K562 (cell line): ENCODE measurements around the gene MDN1. TPM values are rescaled to one million over a fixed set of nuclear protein-coding genes. Genes with fewer than 3 reads are reported as not detected.
A peak's percentile ranks its signal among the peaks of the same experiment; 100 is the strongest.

Experiments
- CBX3 ChIP-seq, 2 experiments: IDR thresholded peaks; 1 replicate in 1 of 2; 2 replicates in 1 of 2; pipeline ENCODE4 v1.6.1; 2012; ENCODE audit warnings: inconsistent platforms in 2 of 2, low read length in 2 of 2, borderline replicate concordance in 1 of 2, control low read depth in 1 of 2
- HDAC1 ChIP-seq, 2 experiments: fragments of 450-650 bp; IDR thresholded peaks; 2 replicates each; pipeline ENCODE4 v1.6.1; 2016 to 2017; ENCODE audit warnings: inconsistent platforms in 1 of 2, mild to moderate bottlenecking in 1 of 2, moderate library complexity in 1 of 2
- KDM5B ChIP-seq: fragments of 200-600 bp; sonication (generic); IDR thresholded peaks from 2 replicates; pipeline ENCODE4 v1.6.1; 2012; ENCODE audit warnings: low read depth, mild to moderate bottlenecking, moderate library complexity, low read length, control low read depth, inconsistent platforms; ENCODE audit not compliant: insufficient replicate concordance
- NCOA1 ChIP-seq: fragments of 450-650 bp; IDR thresholded peaks from 2 replicates; pipeline ENCODE4 v1.6.1; 2016; ENCODE audit warnings: low read depth
- NEUROD1 ChIP-seq: fragments of 150-350 bp; IDR thresholded peaks from 2 replicates; pipeline ENCODE4 v1.6.1; 2014; ENCODE audit warnings: borderline replicate concordance, low read length, low read depth; ENCODE audit not compliant: partially characterized antibody
- NR2C1 ChIP-seq, 2 experiments: fragments of 450-650 bp; IDR thresholded peaks; 2 replicates each; pipeline ENCODE4 v1.6.1; 2017; ENCODE audit warnings: mild to moderate bottlenecking in 2 of 2, antibody characterized with exemption in 1 of 2, inconsistent platforms in 1 of 2, missing compliant biosample characterization in 1 of 2, missing genetic modification characterization in 1 of 2
- TCF3 ChIP-seq: sonication (generic); formaldehyde crosslinking; IDR thresholded peaks from 2 replicates; pipeline ENCODE4 v1.4.0; 2020; ENCODE audit warnings: mild to moderate bottlenecking, missing genetic modification reagents
- ZBTB5 ChIP-seq: fragments of 450-650 bp; IDR thresholded peaks from 2 replicates; pipeline ENCODE4 v1.6.1; 2017; ENCODE audit warnings: antibody characterized with exemption
- ZFX ChIP-seq: sonication (generic); formaldehyde crosslinking; IDR thresholded peaks from 2 replicates; pipeline ENCODE4 v1.8.0; 2022; ENCODE audit warnings: mild to moderate bottlenecking, missing genetic modification reagents, moderate library complexity
- polyA plus RNA-seq, 8 experiments: library from polyadenylated mRNA; depleted of rRNA in 4 of 8; stranded (reverse) in 5 of 8; unstranded in 3 of 8; fragments of >200 nt; fragmentation: Nextera tagmentation in 2 of 8; fragmentation: Illumina TruSeq in 1 of 8; extraction: Ambion mirVana in 2 of 8; extraction: Trizol in 1 of 8; gene quantifications; 2 replicates each; pipeline versions ENCODE4 v1.2.1 to v1.2.3, GENCODE V29; 2011 to 2014; ENCODE audit warnings: inconsistent platforms in 1 of 8, missing spikeins in 1 of 8
- total RNA-seq, 7 experiments: library from RNA; depleted of rRNA in 6 of 7; stranded (reverse); fragments of >200 nt in 6 of 7; fragmentation: Illumina TruSeq in 2 of 7; extraction: Trizol in 2 of 7; gene quantifications; 2 replicates each; pipeline versions ENCODE4 v1.2.1 to v1.2.3, GENCODE V29; 2011 to 2021; ENCODE audit warnings: low replicate concordance in 1 of 7
- TF ChIP-seq, protein P1 (sequence below): sonication (generic); formaldehyde crosslinking; IDR thresholded peaks from 2 replicates; pipeline ENCODE4 v1.8.0; 2022; ENCODE audit warnings: mild to moderate bottlenecking, missing genetic modification reagents
- TF ChIP-seq, protein P2 (sequence below): IDR thresholded peaks from 3 replicates; pipeline ENCODE4 v1.6.1; 2011; ENCODE audit warnings: borderline replicate concordance, mild to moderate bottlenecking, moderate library complexity; ENCODE audit not compliant: insufficient read length; ENCODE audit errors: extremely low read depth
- TF ChIP-seq, protein P3 (sequence below): IDR thresholded peaks from 2 replicates; pipeline ENCODE4 v1.6.1; 2011; ENCODE audit not compliant: insufficient read length; ENCODE audit errors: extremely low read depth
- TF ChIP-seq, protein P4 (sequence below): conservative IDR thresholded peaks from 2 replicates; pipeline ENCODE4 v1.6.1; 2011; ENCODE audit warnings: low read depth, mild to moderate bottlenecking, low read length; ENCODE audit not compliant: control insufficient read depth

Gene MDN1
- total and polyA plus RNA-seq, 9 of the 15 experiments (the other 6 are each of a cell fraction or from before 2014, with no cell fraction given), result 25.6 to 93.6 (median 43.0) TPM

GRCh38 chr6:89829472-89830169 lies 10.0 kb upstream of the MDN1 start, which contains the start of gene CASP8AP2 (continued):
- TF ChIP-seq, protein P1, sequence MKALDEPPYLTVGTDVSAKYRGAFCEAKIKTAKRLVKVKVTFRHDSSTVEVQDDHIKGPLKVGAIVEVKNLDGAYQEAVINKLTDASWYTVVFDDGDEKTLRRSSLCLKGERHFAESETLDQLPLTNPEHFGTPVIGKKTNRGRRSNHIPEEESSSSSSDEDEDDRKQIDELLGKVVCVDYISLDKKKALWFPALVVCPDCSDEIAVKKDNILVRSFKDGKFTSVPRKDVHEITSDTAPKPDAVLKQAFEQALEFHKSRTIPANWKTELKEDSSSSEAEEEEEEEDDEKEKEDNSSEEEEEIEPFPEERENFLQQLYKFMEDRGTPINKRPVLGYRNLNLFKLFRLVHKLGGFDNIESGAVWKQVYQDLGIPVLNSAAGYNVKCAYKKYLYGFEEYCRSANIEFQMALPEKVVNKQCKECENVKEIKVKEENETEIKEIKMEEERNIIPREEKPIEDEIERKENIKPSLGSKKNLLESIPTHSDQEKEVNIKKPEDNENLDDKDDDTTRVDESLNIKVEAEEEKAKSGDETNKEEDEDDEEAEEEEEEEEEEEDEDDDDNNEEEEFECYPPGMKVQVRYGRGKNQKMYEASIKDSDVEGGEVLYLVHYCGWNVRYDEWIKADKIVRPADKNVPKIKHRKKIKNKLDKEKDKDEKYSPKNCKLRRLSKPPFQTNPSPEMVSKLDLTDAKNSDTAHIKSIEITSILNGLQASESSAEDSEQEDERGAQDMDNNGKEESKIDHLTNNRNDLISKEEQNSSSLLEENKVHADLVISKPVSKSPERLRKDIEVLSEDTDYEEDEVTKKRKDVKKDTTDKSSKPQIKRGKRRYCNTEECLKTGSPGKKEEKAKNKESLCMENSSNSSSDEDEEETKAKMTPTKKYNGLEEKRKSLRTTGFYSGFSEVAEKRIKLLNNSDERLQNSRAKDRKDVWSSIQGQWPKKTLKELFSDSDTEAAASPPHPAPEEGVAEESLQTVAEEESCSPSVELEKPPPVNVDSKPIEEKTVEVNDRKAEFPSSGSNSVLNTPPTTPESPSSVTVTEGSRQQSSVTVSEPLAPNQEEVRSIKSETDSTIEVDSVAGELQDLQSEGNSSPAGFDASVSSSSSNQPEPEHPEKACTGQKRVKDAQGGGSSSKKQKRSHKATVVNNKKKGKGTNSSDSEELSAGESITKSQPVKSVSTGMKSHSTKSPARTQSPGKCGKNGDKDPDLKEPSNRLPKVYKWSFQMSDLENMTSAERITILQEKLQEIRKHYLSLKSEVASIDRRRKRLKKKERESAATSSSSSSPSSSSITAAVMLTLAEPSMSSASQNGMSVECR, result 0 out of 2 replicates have a peak, but pooled peaks have one; percentile 14
- TF ChIP-seq HDAC1 (IDR thresholded peaks at IDR 0.05), result peak in 1 of 2 experiments; percentile 52; a peak in 1 of 4 replicates
- TF ChIP-seq, protein P2, sequence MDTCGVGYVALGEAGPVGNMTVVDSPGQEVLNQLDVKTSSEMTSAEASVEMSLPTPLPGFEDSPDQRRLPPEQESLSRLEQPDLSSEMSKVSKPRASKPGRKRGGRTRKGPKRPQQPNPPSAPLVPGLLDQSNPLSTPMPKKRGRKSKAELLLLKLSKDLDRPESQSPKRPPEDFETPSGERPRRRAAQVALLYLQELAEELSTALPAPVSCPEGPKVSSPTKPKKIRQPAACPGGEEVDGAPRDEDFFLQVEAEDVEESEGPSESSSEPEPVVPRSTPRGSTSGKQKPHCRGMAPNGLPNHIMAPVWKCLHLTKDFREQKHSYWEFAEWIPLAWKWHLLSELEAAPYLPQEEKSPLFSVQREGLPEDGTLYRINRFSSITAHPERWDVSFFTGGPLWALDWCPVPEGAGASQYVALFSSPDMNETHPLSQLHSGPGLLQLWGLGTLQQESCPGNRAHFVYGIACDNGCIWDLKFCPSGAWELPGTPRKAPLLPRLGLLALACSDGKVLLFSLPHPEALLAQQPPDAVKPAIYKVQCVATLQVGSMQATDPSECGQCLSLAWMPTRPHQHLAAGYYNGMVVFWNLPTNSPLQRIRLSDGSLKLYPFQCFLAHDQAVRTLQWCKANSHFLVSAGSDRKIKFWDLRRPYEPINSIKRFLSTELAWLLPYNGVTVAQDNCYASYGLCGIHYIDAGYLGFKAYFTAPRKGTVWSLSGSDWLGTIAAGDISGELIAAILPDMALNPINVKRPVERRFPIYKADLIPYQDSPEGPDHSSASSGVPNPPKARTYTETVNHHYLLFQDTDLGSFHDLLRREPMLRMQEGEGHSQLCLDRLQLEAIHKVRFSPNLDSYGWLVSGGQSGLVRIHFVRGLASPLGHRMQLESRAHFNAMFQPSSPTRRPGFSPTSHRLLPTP, result no peak
- TF ChIP-seq, protein P3, sequence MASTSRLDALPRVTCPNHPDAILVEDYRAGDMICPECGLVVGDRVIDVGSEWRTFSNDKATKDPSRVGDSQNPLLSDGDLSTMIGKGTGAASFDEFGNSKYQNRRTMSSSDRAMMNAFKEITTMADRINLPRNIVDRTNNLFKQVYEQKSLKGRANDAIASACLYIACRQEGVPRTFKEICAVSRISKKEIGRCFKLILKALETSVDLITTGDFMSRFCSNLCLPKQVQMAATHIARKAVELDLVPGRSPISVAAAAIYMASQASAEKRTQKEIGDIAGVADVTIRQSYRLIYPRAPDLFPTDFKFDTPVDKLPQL, result no peak
- TF ChIP-seq NCOA1, result 0 out of 2 replicates have a peak, but pooled peaks have one; percentile 13
- peak; percentile 69 for TF ChIP-seq KDM5B
- no peak for TF ChIP-seq CBX3 (IDR thresholded peaks at IDR 0.05; ENCODE audit: borderline replicate concordance in 1 of 2, low read length in 2 of 2)
- TF ChIP-seq NEUROD1, result peak; percentile 66
- TF ChIP-seq ZBTB5, result no peak
- peak; percentile 42 for TF ChIP-seq NR2C1 (IDR thresholded peaks at IDR 0.05)
- TF ChIP-seq NR2C1 (tag; IDR thresholded peaks at IDR 0.05), result no peak
- TF ChIP-seq ZFX (CRISPR knock-in tag), result peak; percentile 64
- TF ChIP-seq TCF3 (CRISPR knock-in tag), result peak; percentile 44
- TF ChIP-seq, protein P4, sequence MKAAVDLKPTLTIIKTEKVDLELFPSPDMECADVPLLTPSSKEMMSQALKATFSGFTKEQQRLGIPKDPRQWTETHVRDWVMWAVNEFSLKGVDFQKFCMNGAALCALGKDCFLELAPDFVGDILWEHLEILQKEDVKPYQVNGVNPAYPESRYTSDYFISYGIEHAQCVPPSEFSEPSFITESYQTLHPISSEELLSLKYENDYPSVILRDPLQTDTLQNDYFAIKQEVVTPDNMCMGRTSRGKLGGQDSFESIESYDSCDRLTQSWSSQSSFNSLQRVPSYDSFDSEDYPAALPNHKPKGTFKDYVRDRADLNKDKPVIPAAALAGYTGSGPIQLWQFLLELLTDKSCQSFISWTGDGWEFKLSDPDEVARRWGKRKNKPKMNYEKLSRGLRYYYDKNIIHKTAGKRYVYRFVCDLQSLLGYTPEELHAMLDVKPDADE, result 0 out of 2 replicates have a peak, but pooled peaks have one; percentile 14
